HepG2 (cell line): ENCODE results near the gene GATA1. TPM values are rescaled to one million over a fixed set of nuclear protein-coding genes. Genes with fewer than 3 reads are reported as not detected.

Source experiments
- CAMTA2 ChIP-seq: sonication (generic); formaldehyde crosslinking; IDR thresholded peaks from 2 replicates; pipeline ENCODE4 v1.4.0; 2020; ENCODE audit warnings: mild to moderate bottlenecking, missing genetic modification reagents, borderline replicate concordance
- CEBPB ChIP-seq: IDR thresholded peaks from 2 replicates; pipeline ENCODE4 v1.6.1; 2011; ENCODE audit warnings: low read depth, low read length, improper control_type of control experiment, borderline replicate concordance
- ELF3 ChIP-seq: IDR thresholded peaks from 2 replicates; pipeline ENCODE4 v1.6.1; 2016; ENCODE audit warnings: missing genetic modification reagents, missing compliant biosample characterization
- GMEB2 ChIP-seq: IDR thresholded peaks from 2 replicates; pipeline ENCODE4 v1.6.1; 2016; ENCODE audit warnings: missing biosample characterization, missing genetic modification reagents, low read depth
- HNRNPLL ChIP-seq: fragments of 200-400 bp; formaldehyde crosslinking; IDR thresholded peaks from 2 replicates; pipeline ENCODE4 v1.6.1; 2017; ENCODE audit warnings: mild to moderate bottlenecking, low read depth, low read length; ENCODE audit not compliant: poor library complexity, severe bottlenecking
- MED1 ChIP-seq: sonication (generic); formaldehyde crosslinking; IDR thresholded peaks from 2 replicates; pipeline ENCODE4 v1.4.0; 2020; ENCODE audit warnings: missing genetic modification reagents
- MEIS1 ChIP-seq: sonication (generic); formaldehyde crosslinking; IDR thresholded peaks from 2 replicates; pipeline ENCODE4 v1.9.0; 2021; ENCODE audit warnings: mild to moderate bottlenecking, missing genetic modification reagents, moderate library complexity, borderline replicate concordance
- NR2F6 ChIP-seq, 2 experiments: IDR thresholded peaks; 2 replicates each; pipeline ENCODE4 v1.6.1; 2016; ENCODE audit warnings: antibody characterized with exemption in 1 of 2, mild to moderate bottlenecking in 1 of 2
- POLR2A ChIP-seq, 2 experiments: IDR thresholded peaks; 2 replicates each; pipeline ENCODE4 v1.6.1; 2011; ENCODE audit warnings: low read depth in 2 of 2, low read length in 2 of 2, mild to moderate bottlenecking in 1 of 2, moderate library complexity in 1 of 2; ENCODE audit not compliant: insufficient read depth in 1 of 2
- RBM22 ChIP-seq: fragments of 200-400 bp; formaldehyde crosslinking; optimal IDR thresholded peaks from 2 replicates; pipeline ENCODE3; 2017; ENCODE audit warnings: mild to moderate bottlenecking, low read length, moderate library complexity
- RFX3 ChIP-seq: IDR thresholded peaks from 2 replicates; pipeline ENCODE4 v1.6.1; 2016; ENCODE audit warnings: missing biosample characterization, missing genetic modification reagents
- RFX5 ChIP-seq: IDR thresholded peaks from 2 replicates; pipeline ENCODE4 v1.6.1; 2011; ENCODE audit warnings: low read depth, low read length, improper control_type of control experiment
- SALL2 ChIP-seq: sonication (generic); formaldehyde crosslinking; IDR thresholded peaks from 2 replicates; pipeline ENCODE4 v1.8.1; 2023; ENCODE audit warnings: mild to moderate bottlenecking, missing genetic modification reagents, inconsistent platforms
- ZC3H4 ChIP-seq: sonication (generic); formaldehyde crosslinking; IDR thresholded peaks from 2 replicates; pipeline ENCODE4 v1.4.0; 2020; ENCODE audit warnings: missing genetic modification reagents, borderline replicate concordance
- ZNF251 ChIP-seq: sonication (generic); formaldehyde crosslinking; IDR thresholded peaks from 2 replicates; pipeline ENCODE4 v1.9.0; 2021; ENCODE audit warnings: mild to moderate bottlenecking, missing genetic modification reagents
- ZNF441 ChIP-seq: sonication (generic); formaldehyde crosslinking; IDR thresholded peaks from 2 replicates; pipeline ENCODE4 v1.7.0; 2021; ENCODE audit warnings: missing genetic modification reagents, borderline replicate concordance
- ZNF660 ChIP-seq: sonication (generic); formaldehyde crosslinking; IDR thresholded peaks from 2 replicates; pipeline ENCODE4 v1.5.1; 2020; ENCODE audit warnings: mild to moderate bottlenecking, low read depth, missing genetic modification reagents, borderline replicate concordance
- ZNF772 ChIP-seq: sonication (generic); formaldehyde crosslinking; IDR thresholded peaks from 2 replicates; pipeline ENCODE4 v1.5.0; 2020; ENCODE audit warnings: mild to moderate bottlenecking, missing genetic modification reagents
- ZNF775 ChIP-seq: sonication (generic); formaldehyde crosslinking; IDR thresholded peaks from 2 replicates; pipeline ENCODE4 v1.4.0; 2020; ENCODE audit warnings: missing genetic modification reagents, mild to moderate bottlenecking, moderate library complexity, borderline replicate concordance
- ZNF788 ChIP-seq: sonication (generic); formaldehyde crosslinking; IDR thresholded peaks from 2 replicates; pipeline ENCODE4 v1.5.0; 2020; ENCODE audit warnings: mild to moderate bottlenecking, missing genetic modification reagents, borderline replicate concordance
- ZNF879 ChIP-seq: sonication (generic); formaldehyde crosslinking; IDR thresholded peaks from 2 replicates; pipeline ENCODE4 v1.8.1; 2023; ENCODE audit warnings: missing genetic modification reagents
- polyA plus RNA-seq, 8 experiments: library from polyadenylated mRNA; depleted of rRNA in 3 of 8; stranded (reverse) in 7 of 8; unstranded in 1 of 8; fragments of >200 nt; fragmentation: Illumina TruSeq in 4 of 8; extraction: Trizol in 4 of 8; gene quantifications; 2 replicates each; pipeline versions ENCODE4 v1.2.1 to v1.2.3, GENCODE V29; 2011 to 2016; ENCODE audit warnings: low read depth in 4 of 8, missing spikeins in 1 of 8, mixed read lengths in 1 of 8; ENCODE audit not compliant: insufficient read depth in 1 of 8
- total RNA-seq, 5 experiments: library from RNA; depleted of rRNA; stranded (reverse); fragments of >200 nt; fragmentation: Illumina TruSeq; extraction: Trizol; gene quantifications; 2 replicates each; pipeline ENCODE4 v1.2.3, GENCODE V29; 2016; ENCODE audit warnings: low read depth in 1 of 5
- TF ChIP-seq, protein P1 (sequence below): sonication (generic); formaldehyde crosslinking; conservative IDR thresholded peaks from 2 replicates; pipeline ENCODE4 v1.4.0; 2020; ENCODE audit warnings: missing genetic modification reagents
- TF ChIP-seq, protein P2 (sequence below): sonication (generic); formaldehyde crosslinking; IDR thresholded peaks from 2 replicates; pipeline ENCODE4 v1.4.0; 2020; ENCODE audit warnings: mild to moderate bottlenecking, missing genetic modification reagents
- TF ChIP-seq, protein P3 (sequence below): fragments of 450-650 bp; IDR thresholded peaks from 2 replicates; pipeline ENCODE4 v1.6.1; 2017
- TF ChIP-seq, protein P4 (sequence below): sonication (generic); IDR thresholded peaks from 2 replicates; pipeline ENCODE4 v1.6.1; 2016; ENCODE audit warnings: low read depth, borderline replicate concordance

GATA1 gene
- total and polyA plus RNA-seq, 2 of the 13 experiments (the other 11 are each of a cell fraction or from before 2014, with no cell fraction given): 0.13 TPM; not detected in 1

GRCh38 chrX:48801280-48802088 is 15.1 kb downstream of the GATA1 start, which contains the start of gene HDAC6 (continued):
- TF ChIP-seq, protein P1, sequence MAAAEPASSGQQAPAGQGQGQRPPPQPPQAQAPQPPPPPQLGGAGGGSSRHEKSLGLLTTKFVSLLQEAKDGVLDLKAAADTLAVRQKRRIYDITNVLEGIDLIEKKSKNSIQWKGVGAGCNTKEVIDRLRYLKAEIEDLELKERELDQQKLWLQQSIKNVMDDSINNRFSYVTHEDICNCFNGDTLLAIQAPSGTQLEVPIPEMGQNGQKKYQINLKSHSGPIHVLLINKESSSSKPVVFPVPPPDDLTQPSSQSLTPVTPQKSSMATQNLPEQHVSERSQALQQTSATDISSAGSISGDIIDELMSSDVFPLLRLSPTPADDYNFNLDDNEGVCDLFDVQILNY: peak; percentile 65; the same call in 1 of the 2 replicates
- no peak for TF ChIP-seq CEBPB
- TF ChIP-seq CAMTA2: 0 out of 2 replicates have a peak, but pooled peaks have one; percentile 45
- TF ChIP-seq RFX3: no peak
- TF ChIP-seq MEIS1: no peak
- 0 out of 2 replicates have a peak, but pooled peaks have one; percentile 23 for TF ChIP-seq RFX5
- peak; percentile 89 for TF ChIP-seq GMEB2 (CRISPR knock-in tag)
- no peak for TF ChIP-seq ZNF879 (CRISPR knock-in tag)
- TF ChIP-seq ZNF660 (CRISPR knock-in tag): no peak
- TF ChIP-seq NR2F6 (IDR thresholded peaks at IDR 0.05): no peak
- no peak for TF ChIP-seq NR2F6 (CRISPR knock-in tag; IDR thresholded peaks at IDR 0.05)
- peak; percentile 29; the same call in 1 of the 2 replicates for TF ChIP-seq ZNF441 (CRISPR knock-in tag)
- TF ChIP-seq, protein P2, sequence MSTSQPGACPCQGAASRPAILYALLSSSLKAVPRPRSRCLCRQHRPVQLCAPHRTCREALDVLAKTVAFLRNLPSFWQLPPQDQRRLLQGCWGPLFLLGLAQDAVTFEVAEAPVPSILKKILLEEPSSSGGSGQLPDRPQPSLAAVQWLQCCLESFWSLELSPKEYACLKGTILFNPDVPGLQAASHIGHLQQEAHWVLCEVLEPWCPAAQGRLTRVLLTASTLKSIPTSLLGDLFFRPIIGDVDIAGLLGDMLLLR (CRISPR knock-in tag): 0 out of 2 replicates have a peak, but pooled peaks have one; percentile 35
- 0 out of 2 replicates have a peak, but pooled peaks have one; percentile 34 for TF ChIP-seq MED1 (CRISPR knock-in tag)
- no peak for TF ChIP-seq ZNF772
- TF ChIP-seq HNRNPLL: peak; percentile 82
- peak in 1 of 2 experiments; percentile 44; a peak in 2 of 4 replicates for TF ChIP-seq POLR2A (IDR thresholded peaks at IDR 0.05; ENCODE audit: insufficient read depth in 1 of 2, low read depth in 2 of 2, low read length in 2 of 2)
- no peak for TF ChIP-seq SALL2 (CRISPR knock-in tag)
- no peak for TF ChIP-seq ZNF775
- TF ChIP-seq RBM22: no peak
- 0 out of 2 replicates have a peak, but pooled peaks have one; percentile 30 for TF ChIP-seq ELF3 (CRISPR knock-in tag)
- TF ChIP-seq, protein P3, sequence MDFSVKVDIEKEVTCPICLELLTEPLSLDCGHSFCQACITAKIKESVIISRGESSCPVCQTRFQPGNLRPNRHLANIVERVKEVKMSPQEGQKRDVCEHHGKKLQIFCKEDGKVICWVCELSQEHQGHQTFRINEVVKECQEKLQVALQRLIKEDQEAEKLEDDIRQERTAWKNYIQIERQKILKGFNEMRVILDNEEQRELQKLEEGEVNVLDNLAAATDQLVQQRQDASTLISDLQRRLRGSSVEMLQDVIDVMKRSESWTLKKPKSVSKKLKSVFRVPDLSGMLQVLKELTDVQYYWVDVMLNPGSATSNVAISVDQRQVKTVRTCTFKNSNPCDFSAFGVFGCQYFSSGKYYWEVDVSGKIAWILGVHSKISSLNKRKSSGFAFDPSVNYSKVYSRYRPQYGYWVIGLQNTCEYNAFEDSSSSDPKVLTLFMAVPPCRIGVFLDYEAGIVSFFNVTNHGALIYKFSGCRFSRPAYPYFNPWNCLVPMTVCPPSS: no peak
- no peak for TF ChIP-seq ZC3H4 (CRISPR knock-in tag)
- no peak for TF ChIP-seq ZNF251 (CRISPR knock-in tag)
- TF ChIP-seq, protein P4, sequence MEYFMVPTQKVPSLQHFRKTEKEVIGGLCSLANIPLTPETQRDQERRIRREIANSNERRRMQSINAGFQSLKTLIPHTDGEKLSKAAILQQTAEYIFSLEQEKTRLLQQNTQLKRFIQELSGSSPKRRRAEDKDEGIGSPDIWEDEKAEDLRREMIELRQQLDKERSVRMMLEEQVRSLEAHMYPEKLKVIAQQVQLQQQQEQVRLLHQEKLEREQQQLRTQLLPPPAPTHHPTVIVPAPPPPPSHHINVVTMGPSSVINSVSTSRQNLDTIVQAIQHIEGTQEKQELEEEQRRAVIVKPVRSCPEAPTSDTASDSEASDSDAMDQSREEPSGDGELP: peak; percentile 87; the same call in 1 of the 2 replicates
- peak; percentile 62; the same call in 1 of the 2 replicates for TF ChIP-seq ZNF788 (CRISPR knock-in tag)
